ENCODE results near the gene PPM1N. TPM values are rescaled to one million over a fixed set of nuclear protein-coding genes. Genes with fewer than 3 reads are reported as not detected.

PPM1N gene
- total RNA-seq, 2 donors from 2014 or later, result 3.2 to 3.5 TPM

GRCh38 chr19:45547965-45548609 lies 49.8 kb downstream of the PPM1N start:
- TF ChIP-seq CTCF (conservative IDR thresholded peaks at IDR 0.05), result no peak
- Mint-ChIP-seq H3K4me1 (no peaks in the 10 kb centered on the region), H3K9me3 (peaks cover 3% of the 10 kb centered on the region), H3K27me3 (ENCODE audit: insufficient read depth) (no peaks in the 10 kb centered on the region), H3K4me3 (no peak overlapping the region), H3K27ac (no peak overlapping the region), H3K36me3 (ENCODE audit: low read depth) (peaks cover 9% of the 10 kb centered on the region)
- no peaks in the 10 kb centered on the region for H3K4me1 ChIP-seq (ENCODE audit: control insufficient read depth, insufficient read depth, low read length)
- no peak for DNase-seq
- H3K9ac ChIP-seq (ENCODE audit: extremely low read depth, low read length, poor library complexity, severe bottlenecking), result no peak overlapping the region
- no peak overlapping the region for H3K4me3 ChIP-seq (ENCODE audit: low read length)
- no peaks in the 10 kb centered on the region for H3K27me3 ChIP-seq (ENCODE audit: control insufficient read depth, insufficient read depth, low read length, poor library complexity, severe bottlenecking)
- no peaks in the 10 kb centered on the region for H3K9me3 ChIP-seq (ENCODE audit: control insufficient read depth, low read length)
- WGBS, 2 experiments (ENCODE audit: insufficient coverage in 1 of 2, insufficient read length in 1 of 2), result 79 to 86% methylated on average over 5 to 9 of the region's 9 CpGs
- H3K36me3 ChIP-seq (ENCODE audit: control insufficient read depth, insufficient read depth, low read length), result no peaks in the 10 kb centered on the region
- no peak overlapping the region for H3K27ac ChIP-seq (ENCODE audit: low read depth, low read length)

Other genes with a start within 250 kb of the PPM1N start
- gene MARK4, start 247.2 kb upstream of the PPM1N start, total RNA-seq, result 10 to 100 TPM; 74.6 to 90.6 TPM
- 1 to 10 TPM; 2.7 to 3.7 TPM for gene CKM, start 175.6 kb upstream of the PPM1N start, total RNA-seq
- 1 to 10 TPM; 3.6 to 4.8 TPM for gene KLC3, start 157.7 kb upstream of the PPM1N start, total RNA-seq
- gene ERCC2, start 127.9 kb upstream of the PPM1N start, total RNA-seq, result 100 to 1,000 TPM in 1 of 2 donors, 10 to 100 TPM in 1; 87.9 to 105 TPM
- gene PPP1R13L, start 93.4 kb upstream of the PPM1N start, total RNA-seq, result 10 to 100 TPM; 17.9 to 26.4 TPM
- gene POLR1G, start 91.8 kb upstream of the PPM1N start, total RNA-seq, result 10 to 100 TPM; 13.2 to 16.0 TPM
- 10 to 100 TPM; 53.5 to 63.6 TPM for gene ERCC1, start 74.5 kb upstream of the PPM1N start, total RNA-seq
- gene FOSB, start 30.4 kb upstream of the PPM1N start, total RNA-seq, result 1 to 10 TPM; 1.6 to 3.0 TPM
- 10 to 100 TPM; 15.7 to 18.5 TPM for gene RTN2, start 1.4 kb upstream of the PPM1N start, total RNA-seq
- gene VASP, start 9.0 kb downstream of the PPM1N start, total RNA-seq, result 100 to 1,000 TPM; 134 to 144 TPM
- gene OPA3, start 86.4 kb downstream of the PPM1N start, total RNA-seq, result 10 to 100 TPM; 12.9 to 15.4 TPM
- gene GPR4, start 103.8 kb downstream of the PPM1N start, total RNA-seq, result not detected
- gene EML2, start 141.0 kb downstream of the PPM1N start, total RNA-seq, result 10 to 100 TPM; 42.9 to 79.3 TPM
- gene GIPR, start 169.8 kb downstream of the PPM1N start, total RNA-seq, result 10 to 100 TPM; 10.8 to 14.6 TPM
- 100 to 1,000 TPM; 644 to 654 TPM for gene SNRPD2, start 193.5 kb downstream of the PPM1N start, total RNA-seq
- 10 to 100 TPM; 11.0 to 15.9 TPM for gene QPCTL, start 194.2 kb downstream of the PPM1N start, total RNA-seq
- 10 to 100 TPM; 36.5 to 42.8 TPM for gene FBXO46, start 232.5 kb downstream of the PPM1N start, total RNA-seq
- gene MEIOSIN, start 235.0 kb downstream of the PPM1N start, total RNA-seq, result not detected

All from endodermal cell (in vitro differentiated cells).